ENCODE data around the gene IQCB1.
A peak's percentile ranks its signal among the peaks of the same experiment; 100 is the strongest.

Gene IQCB1

GRCh38 chr3:121757812-121758545 is 76.9 kb downstream of the IQCB1 start:
- H3K4me3 ChIP-seq, result peak overlapping the region; percentile 38
- peak overlapping the region in 1 of 2 donors; percentile 57 for H3K27ac ChIP-seq
- no peak for TF ChIP-seq CTCF (IDR thresholded peaks at IDR 0.05)
- DNase-seq (ENCODE audit: low spot score), result no peak

- Histone ChIP-seq H3K27ac (peak overlapping the region in 1 of 2 donors; percentile 57), H3K4me3 (peak overlapping the region; percentile 38)
- no peak for DNase-seq (ENCODE audit: low spot score)
- no peak for TF ChIP-seq CTCF (IDR thresholded peaks at IDR 0.05)
Observed at GRCh38 chr3:121757087-121757811, 77.6 kb downstream of the IQCB1 start.

- no peak overlapping the region for H3K27ac ChIP-seq
- DNase-seq (ENCODE audit: low spot score), result no peak
- TF ChIP-seq CTCF (IDR thresholded peaks at IDR 0.05), result no peak
- no peak overlapping the region for H3K4me3 ChIP-seq
Observed at GRCh38 chr3:121752772-121753171, 82.1 kb downstream of the IQCB1 start.

GRCh38 chr3:121752261-121752660 is 82.6 kb downstream of the IQCB1 start:
- H3K4me3 ChIP-seq, result no peak overlapping the region
- no peak for TF ChIP-seq CTCF (IDR thresholded peaks at IDR 0.05)
- H3K27ac ChIP-seq, result no peak overlapping the region
- DNase-seq (ENCODE audit: low spot score), result no peak

- TF ChIP-seq CTCF (IDR thresholded peaks at IDR 0.05), result no peak
- peak overlapping the region; percentile 79 to 91 for H3K27ac ChIP-seq
- H3K4me3 ChIP-seq, result peak overlapping the region; percentile 91
- DNase-seq (ENCODE audit: low spot score), result no peak
Observed at GRCh38 chr3:121750087-121750415, 84.8 kb downstream of the IQCB1 start.

- peak; percentile 98 for DNase-seq (ENCODE audit: low spot score)
- peak within 1 kb of the TSS; percentile 91 to 96 for H3K27ac ChIP-seq
Observed at GRCh38 chr3:121749276-121750086, 85.4 kb downstream of the IQCB1 start, which contains the start of gene GOLGB1. TSS of gene GOLGB1 (minus strand) at chr3:121749741. CDS start at chr3:121730971, 18,770 bp downstream.

More at GRCh38 chr3:121749276-121750086, 85.4 kb downstream of the IQCB1 start, which contains the start of gene GOLGB1:
- TF ChIP-seq CTCF (IDR thresholded peaks at IDR 0.05), result no peak
- H3K4me3 ChIP-seq, result peak within 1 kb of the TSS; percentile 91

All from coronary artery (tissue), 2 donors.